NCI-H510A treated with DMSO at 0.1 percent for 48 hours (cell line): ENCODE measurements around the gene CMPK2.

Source experiments
- DNase-seq: peaks from one replicate; lab custom pipeline; 2025; lab: John Stamatoyannopoulos, UW

The CMPK2 gene

DNA sequence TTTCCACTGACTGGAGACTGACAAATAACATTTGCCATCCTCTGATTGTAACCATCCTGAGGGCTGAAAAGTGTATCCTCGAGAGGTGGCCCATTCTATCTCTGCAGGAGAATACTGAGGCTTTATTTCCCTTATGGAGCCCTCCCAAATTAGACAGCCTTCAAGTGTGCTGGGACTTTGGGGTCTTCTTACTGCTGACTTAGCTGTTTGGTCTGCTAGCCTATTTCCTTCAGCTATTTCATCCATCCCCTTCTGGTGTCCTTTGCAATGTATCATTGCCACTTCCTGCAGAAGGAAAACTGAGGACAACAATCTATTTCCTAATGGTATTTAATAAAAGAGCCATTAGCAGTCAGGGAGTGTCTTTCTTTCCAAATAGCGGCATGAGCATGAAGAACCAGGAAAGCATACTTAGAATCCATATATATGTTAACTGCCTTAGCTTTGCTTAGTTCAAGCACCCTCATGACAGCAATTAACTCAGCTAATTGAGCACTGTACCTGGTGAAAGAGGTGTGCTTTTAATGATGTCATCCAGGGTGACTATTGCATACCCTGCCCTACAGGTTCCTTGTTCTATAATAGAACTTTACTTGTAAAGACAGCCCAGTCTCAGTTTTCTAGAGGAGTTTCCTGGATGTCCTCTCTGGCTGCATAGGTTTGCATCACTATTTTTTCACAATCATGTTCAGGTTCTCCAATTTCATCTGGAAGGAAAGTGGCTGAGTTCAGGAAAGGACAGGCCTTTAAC lies 24.0 kb downstream of the CMPK2 start:
- no peak for DNase-seq

DNA sequence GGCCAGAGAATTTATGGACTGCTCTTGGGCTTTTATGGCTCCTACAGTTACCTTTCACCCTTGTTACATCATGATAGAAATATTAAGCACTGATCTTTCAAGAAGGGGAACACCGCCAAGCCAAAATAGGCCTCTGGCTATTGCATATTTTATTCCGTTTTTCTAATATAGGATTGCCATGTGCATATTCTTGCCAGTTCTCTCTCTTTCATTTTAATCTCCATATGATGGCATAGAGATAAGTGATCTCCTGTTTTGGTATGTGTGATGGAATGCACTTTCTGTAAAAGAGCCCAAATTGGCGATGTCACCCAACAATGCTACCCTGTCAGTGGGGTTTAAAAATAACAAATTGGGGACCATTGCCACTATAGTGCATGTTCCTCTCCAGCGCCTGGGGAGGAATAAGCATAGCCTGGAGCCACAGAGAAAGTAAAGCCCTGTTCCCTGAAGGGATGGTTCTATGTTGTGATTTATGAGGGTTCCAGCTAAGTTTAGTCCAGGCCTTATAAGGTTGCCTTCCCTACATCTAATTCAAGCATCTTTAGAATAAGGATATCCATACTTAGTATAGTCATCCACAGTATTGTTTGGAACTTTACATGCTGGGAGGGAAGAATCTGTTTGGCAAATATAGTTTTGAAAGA lies 26.9 kb downstream of the CMPK2 start:
- no peak for DNase-seq

DNA sequence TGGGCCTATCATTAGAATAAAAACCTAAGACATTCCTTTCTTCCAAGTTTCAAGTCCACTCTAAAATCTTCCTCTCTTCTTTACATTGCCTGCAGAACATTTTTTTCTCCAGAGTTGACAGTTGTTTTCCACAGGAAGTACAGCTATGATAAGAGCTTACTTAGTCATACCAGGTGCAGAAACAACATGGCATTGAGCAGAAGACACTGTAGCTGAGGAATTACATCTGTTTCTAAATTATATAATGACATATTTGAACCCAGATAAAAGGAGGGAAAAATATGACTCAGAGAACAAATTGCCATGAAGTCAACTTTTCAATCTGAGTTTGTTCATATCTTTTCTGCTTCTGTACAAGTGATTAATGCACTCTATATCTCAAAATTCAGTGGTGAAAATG lies 30.2 kb downstream of the CMPK2 start:
- no peak for DNase-seq

DNA sequence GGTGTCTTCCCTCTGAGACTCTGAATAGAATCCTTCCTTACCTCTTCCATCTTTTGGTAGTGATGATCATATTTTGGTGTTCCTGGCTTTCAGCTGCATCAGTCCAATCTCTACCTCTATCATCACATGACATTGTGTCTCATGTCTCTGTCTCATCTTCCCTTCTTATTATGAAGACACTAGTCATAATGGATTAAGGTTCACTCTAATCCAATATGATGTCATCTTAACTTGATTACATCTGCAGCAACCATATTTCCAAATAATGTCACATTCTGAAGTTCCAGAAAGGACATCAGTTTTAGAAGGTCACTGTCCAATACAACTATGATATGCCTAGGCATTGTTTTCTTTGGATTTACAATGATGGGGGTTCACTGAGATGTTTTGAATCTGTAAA lies 31.5 kb downstream of the CMPK2 start:
- DNase-seq = no peak

DNA sequence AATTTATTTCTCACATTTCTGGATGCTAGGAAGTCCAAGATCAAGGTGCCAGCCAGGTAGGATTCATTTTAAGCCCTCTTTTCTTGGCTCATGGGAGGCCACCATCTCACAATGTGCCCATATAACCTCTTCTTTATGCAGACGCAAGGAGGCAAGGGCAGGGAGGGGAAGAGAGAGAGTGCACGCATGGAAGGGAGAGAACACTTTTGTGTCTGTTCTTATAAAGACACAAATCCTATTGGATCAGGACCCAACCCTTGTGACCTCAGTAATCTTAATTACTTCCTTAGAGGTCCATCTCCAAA lies 32.5 kb downstream of the CMPK2 start:
- no peak for DNase-seq

DNA sequence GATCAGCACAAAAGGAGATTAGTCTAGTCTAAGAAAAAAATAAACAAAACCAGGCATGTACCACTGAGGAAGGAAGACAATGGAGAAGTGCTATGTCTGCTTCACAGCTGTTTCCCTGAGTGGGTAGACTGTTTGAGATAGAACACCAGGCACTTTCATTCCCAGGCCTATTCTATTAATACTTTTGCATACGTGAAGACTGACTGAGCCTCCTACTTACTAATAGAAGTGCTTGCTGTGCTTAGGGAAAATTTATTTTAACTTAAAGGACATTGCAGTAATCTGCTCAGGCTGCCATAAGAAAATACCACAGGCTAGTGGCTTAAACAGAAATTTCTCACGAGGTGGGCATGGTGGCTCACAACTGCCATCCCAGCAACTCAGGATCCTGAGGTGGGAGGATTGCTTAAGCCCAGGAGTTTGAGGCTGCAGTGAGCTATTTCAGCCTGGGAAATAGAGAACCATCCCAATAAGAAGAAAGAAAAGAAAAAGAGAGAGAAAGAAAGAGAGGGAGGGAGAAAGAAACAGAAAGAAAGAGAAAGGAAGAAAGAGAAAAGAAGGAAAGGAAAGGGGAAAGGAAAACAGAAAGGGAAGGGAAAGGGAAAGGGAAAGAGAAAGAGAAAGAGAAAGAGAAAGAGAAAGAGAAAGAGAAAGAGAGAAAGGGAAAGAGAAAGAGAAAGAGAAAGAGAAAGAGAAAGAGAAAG lies 33.0 kb downstream of the CMPK2 start:
- no peak for DNase-seq

DNA sequence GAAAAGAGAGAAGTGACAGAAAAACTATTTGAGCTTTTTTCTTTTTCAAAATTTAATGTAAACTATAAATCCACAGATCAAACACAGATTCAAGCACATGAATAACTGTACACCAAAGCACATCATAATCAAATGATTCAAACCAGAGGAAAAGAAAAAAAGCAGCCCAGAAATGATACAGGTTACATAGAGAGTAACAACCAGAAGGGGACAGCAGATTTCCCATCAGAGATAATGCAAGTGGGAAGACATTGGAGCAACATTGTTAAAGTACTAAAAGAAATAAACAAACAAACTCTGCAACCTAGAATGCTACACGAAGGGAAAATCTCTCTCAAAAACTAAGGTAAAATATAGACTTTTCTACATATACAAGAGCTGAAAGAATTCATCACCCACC lies 34.5 kb downstream of the CMPK2 start:
- no peak for DNase-seq

DNA sequence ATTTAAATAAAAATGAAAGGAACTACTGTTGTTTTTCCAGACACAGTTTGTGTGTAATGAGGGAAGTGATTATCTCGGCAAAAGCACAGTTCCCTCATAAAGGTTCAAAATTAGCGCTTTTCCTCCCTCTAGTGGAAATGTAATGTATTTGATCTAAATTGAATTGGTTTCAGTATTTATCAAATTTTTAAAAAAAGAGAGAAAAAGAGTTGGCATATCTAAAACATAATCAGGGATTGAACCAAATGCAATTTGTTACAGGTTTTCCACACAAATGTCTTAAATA lies 37.5 kb downstream of the CMPK2 start:
- peak; percentile 25 for DNase-seq

DNA sequence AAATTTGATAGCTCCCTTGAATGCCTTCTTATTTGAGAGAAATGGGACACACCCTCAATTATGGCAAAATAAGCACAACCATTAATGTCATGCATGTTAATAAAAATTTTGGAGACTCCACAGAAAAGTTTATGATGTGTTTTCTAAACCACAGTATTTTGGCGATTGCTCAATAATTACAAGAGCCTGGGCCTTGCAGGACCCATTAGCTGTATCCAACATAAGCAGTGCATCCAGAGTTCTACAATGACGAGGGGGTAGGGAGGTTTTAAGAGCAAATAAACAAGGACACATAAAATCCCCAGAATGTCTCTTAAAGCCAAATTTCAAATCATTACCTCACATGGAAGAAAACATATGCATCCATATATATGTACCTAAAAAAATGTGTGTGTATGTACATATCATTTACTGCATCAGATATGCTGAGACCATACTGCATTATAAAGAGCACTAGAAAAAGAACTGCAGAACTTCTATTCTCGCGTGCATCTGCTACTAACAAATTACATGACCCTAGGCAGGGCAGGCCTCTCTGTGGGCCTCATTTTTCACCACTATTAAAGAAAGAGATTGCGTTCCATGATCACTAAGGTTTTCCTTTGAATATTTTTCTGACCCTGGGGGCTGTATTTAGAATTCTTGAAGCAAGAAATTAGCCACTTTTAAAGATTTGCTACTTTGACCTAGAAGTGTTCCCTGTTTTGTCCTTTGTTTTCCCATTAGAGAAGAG lies 38.0 kb downstream of the CMPK2 start:
- no peak for DNase-seq

DNA sequence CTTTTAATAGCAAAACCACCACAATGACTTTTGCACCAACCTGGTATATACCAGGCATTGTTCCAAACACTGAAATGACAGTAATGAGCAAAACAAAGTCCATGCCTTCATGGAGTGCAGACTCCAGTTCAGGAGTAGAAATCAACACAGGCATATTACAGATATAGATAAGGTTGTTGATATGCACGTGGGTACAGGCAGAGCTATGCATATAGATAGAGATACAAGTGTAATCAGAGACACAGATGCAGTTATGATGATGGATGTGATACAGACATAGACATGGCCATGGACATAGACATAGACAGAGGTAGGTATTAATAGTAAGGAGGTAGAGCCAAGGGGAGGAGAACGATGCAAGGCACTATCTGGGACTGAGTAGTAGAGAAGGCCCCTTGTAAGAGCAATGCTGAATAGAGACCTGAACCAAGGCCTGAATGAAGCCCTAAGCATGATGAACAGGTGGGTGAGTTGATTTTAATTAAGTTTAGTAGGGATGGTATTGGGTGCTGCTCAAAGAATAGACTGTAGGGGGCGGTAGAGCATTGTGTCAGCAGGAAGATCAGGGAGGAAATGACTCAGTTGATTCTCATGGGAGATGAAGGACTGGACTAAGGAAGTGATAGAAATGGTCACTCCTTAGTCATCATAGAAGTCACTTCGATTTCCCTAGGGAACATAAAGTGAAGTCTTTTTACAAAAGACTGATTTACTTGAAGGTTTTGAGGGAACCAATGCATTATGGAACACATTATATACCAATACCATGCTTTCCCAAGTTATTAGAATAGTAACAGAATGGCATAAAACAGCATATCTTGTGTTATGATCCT lies 39.4 kb downstream of the CMPK2 start:
- DNase-seq = no peak

DNA sequence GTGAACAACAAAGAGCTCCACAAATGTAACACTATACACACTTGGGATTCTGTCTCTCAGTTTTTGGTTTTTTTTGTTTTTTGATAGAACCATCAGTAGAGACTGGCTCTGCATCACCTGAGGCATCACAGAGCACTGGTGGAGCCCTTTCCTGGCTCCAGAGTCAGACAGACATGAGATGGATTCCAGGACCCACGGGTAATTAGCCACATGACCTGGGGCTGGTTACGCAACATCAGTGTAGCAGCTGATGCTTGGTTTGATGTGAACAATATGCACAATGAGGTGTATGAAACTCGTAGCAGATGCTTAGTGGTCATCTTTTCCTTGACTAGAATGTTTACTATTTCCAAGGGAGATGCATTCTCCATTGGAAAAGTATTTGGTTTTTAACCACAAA lies 40.7 kb downstream of the CMPK2 start:
- DNase-seq = no peak

DNA sequence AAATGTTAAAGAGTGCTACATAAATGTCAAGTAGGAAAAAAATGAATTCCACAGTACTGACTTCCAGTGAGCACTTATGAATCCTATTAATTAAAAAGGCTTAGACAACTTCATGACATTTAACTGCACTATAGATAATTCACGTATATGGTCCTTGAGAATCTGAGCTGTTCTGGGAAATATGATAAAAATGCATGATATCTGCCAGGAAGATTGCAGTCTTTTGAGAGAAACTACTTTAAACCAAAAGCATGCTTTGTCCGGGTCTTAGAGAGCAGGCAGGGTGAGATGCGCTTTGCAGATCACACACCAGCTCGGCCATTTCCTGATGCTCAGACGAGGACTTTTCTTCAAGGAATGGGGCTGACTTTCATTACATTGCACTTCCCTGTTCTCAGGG lies 42.6 kb downstream of the CMPK2 start:
- no peak for DNase-seq

DNA sequence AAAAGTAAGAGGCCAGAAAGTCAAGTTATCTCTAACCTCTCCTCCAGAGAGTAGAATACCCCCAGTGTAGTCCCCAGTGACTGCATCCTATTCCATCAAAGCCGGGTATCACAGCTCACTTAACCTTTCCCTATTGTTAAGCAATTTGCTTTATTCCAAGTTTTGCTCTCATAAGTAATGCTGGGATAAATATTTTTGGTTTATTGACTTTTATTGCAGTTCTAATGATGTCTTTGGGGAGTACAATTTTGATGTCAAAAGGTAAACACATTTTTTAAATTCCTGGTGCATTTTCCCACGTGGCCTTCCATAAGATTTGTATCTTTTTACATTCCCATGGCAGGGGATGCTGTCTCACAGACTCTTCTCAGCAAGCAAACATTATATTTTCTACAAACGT lies 43.3 kb downstream of the CMPK2 start:
- no peak for DNase-seq

DNA sequence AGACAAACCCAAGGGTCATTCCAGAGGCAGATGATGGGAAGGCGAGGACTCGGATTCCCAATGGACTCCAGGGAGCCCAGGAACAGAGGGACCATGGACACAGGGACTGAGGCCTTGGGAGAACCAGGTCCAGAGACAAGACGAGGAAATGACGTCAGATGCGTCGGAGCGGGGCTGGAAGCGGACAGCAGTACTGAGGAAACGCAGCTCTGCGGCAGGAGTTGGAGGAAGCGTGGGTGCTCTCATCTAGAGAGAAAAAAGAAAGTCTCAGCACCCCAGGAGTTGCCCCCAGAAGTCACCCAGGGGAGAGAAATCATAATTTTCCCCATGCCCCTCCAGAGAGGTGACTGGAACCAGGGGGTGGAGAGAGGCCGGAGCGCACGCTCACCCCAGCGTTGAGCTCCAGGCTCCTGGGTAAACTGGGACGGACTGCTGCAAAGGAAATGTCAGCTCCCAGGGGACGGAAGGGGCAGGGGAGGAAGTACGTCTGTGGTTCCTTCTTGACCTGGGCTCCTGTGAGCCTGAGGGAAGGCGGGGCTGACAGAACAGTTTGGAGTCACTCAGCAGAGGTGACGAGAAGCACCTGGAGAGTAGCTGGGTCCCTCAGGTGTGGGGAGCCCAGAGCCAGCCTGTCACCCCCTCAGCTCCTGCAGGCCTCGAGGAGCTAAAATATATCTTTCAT lies 44.7 kb downstream of the CMPK2 start:
- no peak for DNase-seq

DNA sequence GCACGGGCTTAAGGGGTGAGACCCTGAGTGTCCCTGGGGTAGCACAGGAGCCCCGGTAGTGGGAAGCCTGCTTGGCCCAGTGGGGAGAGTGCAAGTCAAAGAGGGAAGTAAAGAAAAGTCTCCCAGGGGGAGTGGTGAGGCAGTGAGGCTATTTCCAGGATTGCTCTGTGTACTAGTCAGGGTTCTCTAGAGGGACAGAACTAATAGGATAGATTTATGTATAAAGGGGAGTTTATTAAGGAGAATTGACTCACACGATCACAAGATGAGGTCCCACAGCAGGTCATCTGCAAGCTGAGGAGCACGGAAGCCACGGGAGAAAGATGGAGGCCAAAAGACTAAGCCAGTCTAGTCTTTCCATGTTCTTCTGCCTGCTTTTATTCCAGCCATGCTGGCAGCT lies 45.5 kb downstream of the CMPK2 start:
- no peak for DNase-seq

DNA sequence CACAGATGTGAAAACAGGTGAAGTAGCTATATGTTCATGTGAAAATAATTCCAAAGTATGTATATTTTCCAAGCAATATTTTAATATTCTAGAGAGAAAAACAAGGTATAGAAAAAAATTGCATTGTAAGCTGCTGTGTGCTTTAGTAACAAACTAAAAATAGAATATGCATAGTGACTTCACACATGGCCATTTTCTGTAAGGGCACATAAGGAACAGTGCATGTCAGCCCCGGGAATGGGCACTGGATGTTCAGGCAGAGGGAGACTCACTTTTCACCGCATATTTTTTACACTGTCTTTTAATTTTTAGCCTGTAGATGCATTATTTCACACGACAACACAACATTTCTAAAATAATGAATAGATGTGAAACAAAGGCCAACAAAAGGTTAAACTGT lies 46.0 kb downstream of the CMPK2 start:
- no peak for DNase-seq

DNA sequence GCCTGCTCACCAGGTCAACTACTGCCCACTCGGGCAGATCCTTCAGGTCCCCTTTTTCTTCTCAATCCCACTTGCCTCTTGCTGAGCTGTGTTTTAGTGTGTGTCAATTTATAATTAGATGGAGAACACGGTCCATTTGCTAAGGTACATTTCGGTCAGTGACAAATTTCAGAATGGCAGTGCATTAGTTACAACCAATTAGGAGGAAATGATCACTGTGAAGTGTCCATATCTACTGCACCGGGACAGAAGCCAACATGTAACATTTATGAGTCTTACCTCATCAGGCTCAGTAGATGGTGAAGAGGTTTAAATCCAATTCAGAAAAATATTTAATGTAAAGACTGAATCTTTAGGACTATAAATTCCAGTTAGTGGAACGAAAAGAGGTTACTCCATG lies 47.7 kb downstream of the CMPK2 start:
- no peak for DNase-seq

DNA sequence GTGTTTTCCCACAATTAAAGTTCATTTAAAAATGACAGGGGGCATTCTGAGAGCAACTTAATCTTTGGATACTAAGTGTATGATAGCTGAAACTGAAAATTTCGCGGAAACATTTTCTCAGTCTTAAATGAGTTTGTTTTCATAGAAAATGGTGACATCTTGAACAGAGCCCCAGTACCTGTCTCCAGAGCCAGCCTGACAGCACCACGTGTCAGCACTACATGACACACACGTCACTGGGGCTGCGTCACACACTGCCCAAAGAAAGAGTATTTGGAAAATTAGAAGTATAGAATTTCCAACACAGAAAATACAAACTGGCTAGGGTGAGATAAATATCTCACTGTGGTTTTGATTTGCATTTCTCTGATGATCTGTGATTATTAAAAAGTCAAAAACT lies 50.8 kb downstream of the CMPK2 start:
- no peak for DNase-seq

DNA sequence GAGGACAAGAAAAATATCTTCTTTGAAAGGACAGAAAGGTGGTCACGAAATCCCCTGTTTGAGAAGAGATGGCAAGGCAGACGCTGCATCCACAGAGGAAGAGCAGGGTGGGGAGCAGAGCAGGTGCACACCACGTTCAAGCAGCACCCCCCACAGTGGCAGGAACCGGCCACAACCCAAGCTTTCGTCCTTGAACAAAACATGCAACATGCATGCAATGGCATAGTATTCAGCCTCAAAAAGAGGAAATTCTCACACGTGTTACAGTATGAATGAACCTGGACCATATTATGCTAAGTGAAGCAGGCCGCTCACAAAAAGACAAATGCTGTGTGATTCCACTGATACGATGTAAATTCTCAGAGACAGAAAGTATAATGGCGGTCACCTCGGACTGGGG lies 51.4 kb downstream of the CMPK2 start:
- no peak for DNase-seq

DNA sequence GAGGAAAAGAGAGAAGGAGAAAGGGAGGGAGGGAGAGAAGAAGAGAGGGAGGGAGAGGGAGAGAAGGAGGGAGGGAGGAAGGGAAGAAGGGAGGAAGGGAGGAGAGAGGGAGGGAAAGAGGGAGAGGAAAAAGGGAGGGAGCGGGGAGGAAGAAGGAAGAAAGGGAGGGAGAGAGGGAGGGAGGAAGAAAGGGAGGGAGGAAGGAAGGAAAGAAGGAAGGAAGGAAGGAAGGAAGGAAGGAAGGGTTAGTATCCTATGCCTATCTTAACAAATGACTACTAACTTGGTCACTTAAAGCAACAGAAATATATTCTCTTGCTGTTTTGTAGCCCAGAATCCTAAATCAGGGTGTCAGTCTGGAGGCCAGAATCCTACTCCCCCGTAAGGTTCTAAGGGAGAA lies 52.1 kb downstream of the CMPK2 start:
- no peak for DNase-seq

DNA sequence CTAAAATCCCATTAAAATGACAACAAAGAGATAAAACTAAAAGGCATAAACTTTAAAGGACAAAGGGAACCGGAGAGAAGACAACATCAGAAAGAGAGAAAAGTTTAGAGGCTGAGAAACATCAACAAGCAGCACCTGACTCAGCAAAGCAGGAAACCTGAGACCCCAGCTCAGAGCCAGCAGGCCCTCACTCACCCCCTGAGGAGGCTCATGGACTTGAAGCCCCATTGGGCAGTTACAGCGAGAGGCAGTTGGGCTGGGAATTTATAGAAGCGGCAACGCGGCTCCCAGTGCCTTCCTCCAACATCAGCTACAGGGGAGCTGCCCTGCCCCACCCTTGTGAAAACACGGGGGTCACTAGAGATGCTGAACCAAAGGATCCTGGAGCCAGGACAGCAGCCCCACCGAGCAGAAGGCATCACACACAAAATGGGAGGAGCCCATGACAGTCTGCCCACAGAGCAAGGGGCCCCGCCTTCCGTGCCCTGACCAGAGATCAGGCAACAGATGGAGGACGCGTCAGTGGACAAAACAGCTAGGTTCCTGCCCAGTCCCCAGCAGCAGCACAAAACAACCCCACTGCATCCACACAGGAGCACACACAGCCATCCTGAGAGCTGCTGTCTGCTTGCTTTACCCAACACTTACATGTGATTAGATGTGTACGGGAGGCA lies 52.7 kb downstream of the CMPK2 start:
- DNase-seq = no peak
